ENCODE measurements around the gene POLH. TPM values are rescaled to one million over a fixed set of nuclear protein-coding genes. Genes with fewer than 3 reads are reported as not detected.
"Not testable (repeated sequence)": the region's sequence is repeated elsewhere in the genome, so short reads cannot be mapped to it uniquely, and the experiment has no call there.

POLH gene
- 21.8 and 26.7 TPM in 2 replicates for total RNA-seq
- 20.8 TPM for polyA plus RNA-seq (2012)

DNA sequence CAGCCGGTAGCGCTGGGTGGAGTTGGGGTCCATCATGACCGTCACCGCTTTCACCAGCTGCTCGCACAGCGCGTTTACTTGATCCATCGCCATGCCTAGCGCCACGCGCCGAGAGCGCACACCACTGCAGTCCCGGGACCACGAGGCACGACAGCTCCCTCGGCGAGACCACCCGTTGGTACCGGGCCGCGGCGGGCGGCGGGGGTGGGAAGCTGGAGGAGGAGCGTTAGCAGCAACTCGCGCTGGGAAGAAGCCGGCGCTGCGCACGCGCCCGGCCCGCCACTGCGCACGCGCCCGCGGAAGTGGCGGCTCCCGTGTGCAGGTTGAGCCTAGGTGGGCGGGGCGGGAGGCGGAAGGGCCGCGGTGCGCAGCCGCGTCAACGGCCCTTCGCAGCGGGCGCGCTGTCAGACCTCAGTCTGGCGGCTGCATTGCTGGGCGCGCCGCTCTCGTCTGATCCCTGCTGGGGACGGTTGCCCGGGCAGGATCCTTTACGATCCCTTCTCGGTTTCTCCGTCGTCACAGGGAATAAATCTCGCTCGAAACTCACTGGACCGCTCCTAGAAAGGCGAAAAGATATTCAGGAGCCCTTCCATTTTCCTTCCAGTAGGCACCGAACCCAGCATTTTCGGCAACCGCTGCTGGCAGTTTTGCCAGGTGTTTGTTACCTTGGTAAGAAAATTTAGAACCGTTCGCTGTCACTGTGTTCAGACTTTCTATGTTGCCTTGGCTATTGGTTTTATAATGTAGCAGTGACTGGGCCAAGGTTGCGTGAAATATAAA is at the start of gene POLH, which contains the start of gene XPO5:
POLH (plus strand) TSS at position 414 of the 780 bp plus-strand sequence. CDS start 6,135 bp downstream, outside the sequence.
XPO5 (minus strand) TSS at position 267 of the 780 bp plus-strand sequence; CDS start at position 93, 174 bp downstream.
- DNase-seq (ENCODE audit: low read depth), result peak; percentile 93

DNA sequence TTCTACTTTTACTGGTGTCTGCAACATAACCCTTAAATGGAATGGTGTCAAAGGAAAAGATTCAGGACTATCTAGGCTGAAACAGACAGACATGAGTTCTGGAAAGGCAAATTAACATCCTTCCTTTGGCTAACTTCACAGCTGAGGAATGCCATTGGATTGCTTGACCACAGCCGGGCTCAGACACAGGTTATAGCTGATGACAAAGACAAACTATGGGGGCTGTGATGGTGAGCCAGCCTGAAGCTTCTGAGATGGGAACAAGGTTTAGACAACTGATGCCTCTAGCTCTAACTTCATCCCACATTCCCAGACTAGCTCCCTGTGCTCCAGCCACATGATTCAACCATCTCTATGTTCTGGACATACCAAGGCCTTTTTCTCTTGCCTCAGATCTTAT is 43.8 kb upstream of the POLH start:
- peak; percentile 38 for DNase-seq (ENCODE audit: low read depth)

- DNase-seq (ENCODE audit: low read depth), result not testable (repeated sequence)
Observed at GRCh38 chr6:43538986-43539385, 37.0 kb upstream of the POLH start.

DNA sequence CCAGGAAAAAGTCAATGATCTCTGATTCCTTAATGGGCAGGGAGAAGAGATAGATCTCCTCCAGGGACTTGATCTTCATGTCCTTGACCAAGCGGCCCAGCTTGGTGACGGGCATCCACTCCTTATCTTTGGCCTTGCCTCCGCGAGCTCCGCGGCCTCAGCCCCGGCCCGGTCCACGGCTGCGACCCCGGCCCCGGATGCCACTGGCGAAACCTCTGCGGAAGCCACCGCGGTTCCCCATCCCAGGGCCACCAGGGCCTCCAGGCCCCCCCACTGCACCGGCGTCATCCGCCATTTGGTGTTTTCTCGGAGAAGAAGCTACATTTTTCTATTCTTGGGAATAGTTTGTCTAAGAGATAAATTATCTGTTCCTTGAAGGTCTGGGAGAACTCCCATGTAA is 36.6 kb upstream of the POLH start:
- not testable (repeated sequence) for DNase-seq (ENCODE audit: low read depth)

DNA sequence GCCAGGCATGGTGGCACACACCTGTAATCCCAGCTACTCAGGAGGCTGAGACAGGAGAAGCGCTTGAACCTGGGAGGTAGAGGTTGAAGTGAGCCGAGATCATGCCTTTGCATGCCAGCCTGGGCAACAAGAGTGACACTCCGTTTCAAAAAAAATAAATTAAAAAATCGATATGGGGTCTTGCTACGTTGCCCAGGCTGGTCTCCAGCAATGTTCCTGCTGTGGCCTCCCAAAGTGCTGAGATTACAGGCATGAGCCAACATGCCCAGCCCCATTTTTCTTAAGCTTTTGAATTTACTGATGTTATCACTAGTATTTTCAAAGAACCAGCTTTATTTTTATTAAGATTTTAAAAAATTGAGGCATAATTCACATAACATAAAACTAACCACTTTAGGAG is 35.5 kb upstream of the POLH start:
- DNase-seq (ENCODE audit: low read depth), result no peak

- DNase-seq (ENCODE audit: low read depth), result no peak
Observed at GRCh38 chr6:43541774-43542471, 34.1 kb upstream of the POLH start.

DNA sequence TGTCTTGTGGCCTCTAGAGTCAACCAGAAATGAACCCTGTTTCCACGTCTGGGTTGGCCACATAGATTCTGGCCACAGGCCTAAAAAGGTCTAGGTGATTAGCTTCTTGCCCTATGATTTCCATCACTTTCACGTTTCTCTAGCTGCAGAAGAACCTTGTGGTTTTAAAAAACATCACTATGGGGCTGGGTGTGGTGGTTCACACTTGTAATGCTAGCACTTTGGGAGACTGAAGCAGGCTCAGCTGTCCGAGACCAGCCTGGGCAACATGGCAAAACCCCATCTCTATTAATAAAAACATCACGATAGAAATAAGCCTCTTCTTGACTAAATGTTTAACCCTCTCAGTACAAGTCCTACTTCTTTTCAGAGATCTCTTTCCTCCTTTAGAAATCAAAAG is 31.5 kb upstream of the POLH start:
- DNase-seq (ENCODE audit: low read depth), result peak; percentile 58

- peak; percentile 4 for DNase-seq (ENCODE audit: low read depth)
Observed at GRCh38 chr6:43547222-43547621, 28.8 kb upstream of the POLH start.

GRCh38 chr6:43557620-43558019 is 18.4 kb upstream of the POLH start:
- DNase-seq (ENCODE audit: low read depth), result not testable (repeated sequence)

DNA sequence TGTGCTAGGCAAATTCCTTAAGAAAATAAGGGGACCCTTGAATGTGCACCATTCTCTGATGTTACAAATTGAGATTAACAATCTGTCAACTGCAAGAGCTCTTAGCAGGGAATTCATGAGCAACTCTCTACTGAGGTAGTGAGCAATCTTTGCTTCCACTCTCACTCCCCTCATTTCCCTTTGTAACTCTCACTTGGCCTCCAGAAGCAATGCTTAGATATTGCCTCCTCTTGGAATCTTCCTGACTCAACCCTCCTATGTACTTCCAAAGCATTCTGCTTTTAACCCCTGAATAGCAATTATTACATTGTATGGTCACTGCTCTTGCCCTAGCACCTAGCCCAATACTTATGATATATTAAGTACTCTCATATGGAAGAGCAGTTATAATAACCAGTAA is 16.7 kb upstream of the POLH start:
- no peak for DNase-seq (ENCODE audit: low read depth)

GRCh38 chr6:43570876-43571441 is 5.0 kb upstream of the POLH start:
- DNase-seq (ENCODE audit: low read depth), result no peak

DNA sequence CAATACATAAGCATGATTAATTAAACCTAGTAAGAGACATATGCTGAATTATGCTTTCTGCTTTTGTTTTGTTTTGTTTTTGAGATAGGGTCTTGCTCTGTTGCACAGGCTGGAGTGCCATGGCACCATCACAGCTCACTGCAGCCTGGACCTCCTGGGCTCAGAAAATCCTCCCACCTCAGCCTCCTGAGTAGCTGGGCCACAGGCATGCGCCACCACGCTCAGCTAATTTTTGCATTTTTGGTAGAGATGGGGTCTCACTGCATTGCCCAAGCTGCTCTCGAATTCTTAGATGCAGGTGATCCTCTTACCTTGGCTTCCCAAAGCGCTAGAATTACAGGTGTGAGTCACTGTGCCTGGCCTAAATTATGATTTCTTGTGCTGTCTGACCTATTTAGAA is 4.0 kb upstream of the POLH start:
- no peak for DNase-seq (ENCODE audit: low read depth)

DNA sequence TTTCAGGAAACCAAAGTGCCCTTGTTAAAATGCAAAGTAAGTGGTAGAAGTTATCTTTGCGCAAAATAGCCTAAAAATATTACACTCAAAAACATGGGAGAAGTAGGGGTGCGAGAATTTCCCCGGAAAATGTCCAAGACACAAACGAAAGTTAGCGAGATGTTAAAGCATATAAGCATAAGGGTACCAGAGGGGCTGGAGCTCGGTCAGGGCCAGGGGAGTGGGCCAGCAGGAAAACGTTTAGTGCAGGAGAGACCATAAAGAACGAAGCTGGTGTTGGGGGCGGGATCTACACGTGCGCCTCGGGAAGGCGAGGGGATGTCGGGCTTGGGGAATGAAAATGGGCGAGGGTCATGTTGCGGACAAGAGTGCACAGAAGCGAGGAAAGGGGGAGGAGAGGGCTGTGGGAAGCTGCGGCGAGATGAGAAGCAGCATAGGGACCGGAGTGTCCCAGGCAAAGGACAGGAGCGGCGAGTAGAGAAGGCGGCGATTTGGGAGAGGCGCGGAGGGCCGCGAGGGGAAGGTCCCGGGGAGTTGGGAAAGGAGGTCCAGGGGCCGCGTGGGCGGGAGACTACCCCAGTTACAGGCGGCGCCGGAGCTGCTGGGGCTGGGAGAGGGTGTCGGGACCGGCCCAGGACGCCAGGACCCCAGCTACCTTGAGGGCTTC is 747 bp upstream of the POLH start:
- no peak for DNase-seq (ENCODE audit: low read depth)

DNA sequence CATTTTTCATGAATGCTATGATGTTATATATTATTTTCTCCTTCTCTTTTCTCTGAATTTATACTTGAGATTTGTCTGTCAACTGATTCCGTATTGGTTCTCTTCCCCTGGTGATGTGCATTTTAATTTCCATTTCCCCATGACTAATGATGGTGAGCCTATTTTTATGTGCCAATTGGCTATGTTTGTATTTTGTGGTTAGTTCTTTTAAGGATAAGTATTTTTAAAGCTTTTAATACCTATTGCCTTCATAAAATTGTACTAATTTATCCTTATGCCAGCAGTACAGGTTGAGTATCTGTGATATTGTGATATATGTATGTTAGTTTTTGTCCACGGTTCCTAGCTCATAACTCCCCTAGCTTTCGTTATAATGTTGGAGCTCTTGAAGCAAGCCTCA is 2.8 kb downstream of the POLH start:
- peak; percentile 27 for DNase-seq (ENCODE audit: low read depth)

- peak; percentile 68 for DNase-seq (ENCODE audit: low read depth)
Observed at GRCh38 chr6:43579171-43579570, 3.2 kb downstream of the POLH start.

DNA sequence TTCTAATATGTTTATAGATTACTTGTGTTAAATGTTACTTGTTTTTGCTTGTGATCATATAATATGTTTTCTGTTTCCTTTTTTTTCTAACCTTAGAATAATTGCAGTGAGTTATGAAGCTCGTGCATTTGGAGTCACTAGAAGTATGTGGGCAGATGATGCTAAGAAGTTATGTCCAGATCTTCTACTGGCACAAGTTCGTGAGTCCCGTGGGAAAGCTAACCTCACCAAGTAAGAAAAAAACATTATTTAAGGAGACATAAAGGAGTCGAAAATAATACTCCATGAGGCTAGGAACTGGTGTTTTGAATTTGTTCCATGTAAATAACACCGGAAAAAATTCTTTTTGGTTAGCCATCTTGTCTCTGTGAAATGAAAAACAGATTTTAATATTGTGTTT is 6.9 kb downstream of the POLH start:
- DNase-seq (ENCODE audit: low read depth), result no peak

DNA sequence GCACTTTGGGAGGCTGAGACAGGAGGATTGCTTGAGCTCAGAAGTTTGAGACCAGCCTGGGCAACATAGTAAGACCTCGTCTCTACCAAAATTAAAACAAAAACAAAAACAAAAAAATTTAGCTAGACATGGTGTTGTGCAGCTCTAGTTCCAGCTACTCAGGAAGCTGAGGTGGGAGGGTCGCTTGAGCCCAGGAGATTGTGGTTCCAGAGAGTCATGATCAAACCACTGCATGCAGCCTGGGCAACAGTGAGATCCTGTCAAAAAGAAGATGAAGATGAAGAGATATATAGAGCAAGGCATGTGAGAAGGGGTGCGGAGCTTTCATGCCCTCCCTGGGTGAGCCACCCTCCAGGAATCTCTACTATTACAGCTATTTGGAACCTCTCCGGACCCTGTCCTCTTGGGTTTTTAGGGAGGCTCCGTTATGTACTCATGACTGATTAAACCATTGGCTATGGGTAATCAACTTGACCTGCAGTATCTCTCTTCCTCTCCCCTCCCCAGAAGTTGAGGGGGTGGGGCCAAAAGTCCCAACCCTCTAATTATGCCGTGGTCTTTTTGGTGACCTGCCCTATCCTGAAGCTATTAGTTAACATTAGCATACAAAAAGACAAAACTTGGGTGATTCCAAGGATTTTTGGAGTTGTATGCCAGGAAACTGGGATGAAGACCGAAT is 9.0 kb downstream of the POLH start:
- DNase-seq (ENCODE audit: low read depth), result peak; percentile 56

DNA sequence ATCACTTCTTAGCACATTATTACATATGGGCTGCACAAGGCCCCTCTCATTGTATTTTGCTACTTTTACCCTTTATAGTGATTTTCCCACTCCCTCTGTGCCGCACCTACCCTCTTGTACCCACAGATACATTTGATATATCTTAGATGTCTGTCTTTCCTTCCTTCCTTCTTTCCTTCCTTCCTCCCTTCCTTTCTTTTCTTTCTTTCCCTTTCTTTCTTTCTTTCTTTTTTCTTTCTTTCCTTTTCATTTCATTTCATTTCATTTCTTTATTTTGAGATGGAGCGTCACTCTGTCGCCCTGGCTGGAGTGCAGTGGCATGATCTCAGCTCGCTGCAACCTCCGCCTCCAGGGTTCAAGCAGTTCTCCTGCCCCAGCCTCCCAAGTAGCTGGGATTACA is 12.2 kb downstream of the POLH start:
- no peak for DNase-seq (ENCODE audit: low read depth)

- DNase-seq (ENCODE audit: low read depth), result not testable (repeated sequence)
Observed at GRCh38 chr6:43589564-43589963, 13.6 kb downstream of the POLH start.

- no peak for DNase-seq (ENCODE audit: low read depth)
Observed at GRCh38 chr6:43593938-43594337, 18.0 kb downstream of the POLH start.

DNA sequence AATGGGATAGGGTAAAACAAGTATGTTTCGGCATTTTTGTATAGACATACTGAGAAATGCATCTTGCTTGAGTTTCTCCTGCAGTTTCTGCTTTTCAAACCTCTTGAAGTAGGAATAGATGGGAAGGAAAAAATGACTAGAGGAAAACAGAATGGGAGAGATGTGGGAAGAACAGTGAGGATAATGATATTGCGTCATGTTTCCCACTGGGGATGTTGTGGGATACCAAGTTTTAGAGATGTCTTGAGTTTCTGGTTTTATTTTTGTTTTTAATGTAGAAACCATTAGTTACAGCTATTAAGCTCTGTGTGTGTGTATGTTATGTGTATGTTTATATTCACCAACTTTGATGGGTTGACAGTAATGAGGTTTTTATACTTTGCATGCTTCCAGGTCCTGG is 24.6 kb downstream of the POLH start:
- DNase-seq (ENCODE audit: low read depth), result no peak

Data from myocyte (in vitro differentiated cells).